Mammary epithelial cell (primary cell): ENCODE results near the gene TMEM178A.

ENCODE experiments used
- EZH2 ChIP-seq: IDR thresholded peaks from 2 replicates; pipeline ENCODE4 v1.6.1; 2012; ENCODE audit warnings: low read length, inconsistent platforms, borderline replicate concordance
- TF ChIP-seq, protein P1 (sequence below), 2 donors: IDR thresholded peaks in 1 of 2; conservative IDR thresholded peaks in 1 of 2; 2 replicates each; pipeline ENCODE4 v1.5.1; 2011 to 2012; ENCODE audit warnings: inconsistent platforms in 2 of 2, low read length in 2 of 2, mild to moderate bottlenecking in 2 of 2, control low read depth in 1 of 2, low read depth in 1 of 2; ENCODE audit not compliant: insufficient read depth in 1 of 2; ENCODE audit errors: extremely low read depth in 1 of 2

DNA sequence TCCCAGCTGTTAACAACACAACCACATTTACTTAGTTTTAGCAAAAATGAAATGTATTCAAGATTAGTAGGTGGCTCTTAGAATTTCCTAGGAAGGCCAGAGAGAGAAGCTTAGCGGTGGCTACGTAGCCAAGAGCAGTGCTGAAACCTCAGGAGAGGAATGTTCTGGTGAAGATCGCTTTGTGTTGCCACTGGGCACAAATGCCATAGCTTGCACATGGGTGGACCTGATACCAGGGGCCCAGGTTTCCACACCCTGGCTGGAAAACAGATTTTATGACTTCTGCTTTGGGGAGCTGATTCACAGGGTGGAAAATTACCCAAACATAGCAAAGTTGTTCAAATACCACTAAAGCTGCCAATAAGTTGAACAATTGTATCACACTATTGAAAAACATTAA lies 69.9 kb downstream of the TMEM178A start:
- TF ChIP-seq, protein P1, sequence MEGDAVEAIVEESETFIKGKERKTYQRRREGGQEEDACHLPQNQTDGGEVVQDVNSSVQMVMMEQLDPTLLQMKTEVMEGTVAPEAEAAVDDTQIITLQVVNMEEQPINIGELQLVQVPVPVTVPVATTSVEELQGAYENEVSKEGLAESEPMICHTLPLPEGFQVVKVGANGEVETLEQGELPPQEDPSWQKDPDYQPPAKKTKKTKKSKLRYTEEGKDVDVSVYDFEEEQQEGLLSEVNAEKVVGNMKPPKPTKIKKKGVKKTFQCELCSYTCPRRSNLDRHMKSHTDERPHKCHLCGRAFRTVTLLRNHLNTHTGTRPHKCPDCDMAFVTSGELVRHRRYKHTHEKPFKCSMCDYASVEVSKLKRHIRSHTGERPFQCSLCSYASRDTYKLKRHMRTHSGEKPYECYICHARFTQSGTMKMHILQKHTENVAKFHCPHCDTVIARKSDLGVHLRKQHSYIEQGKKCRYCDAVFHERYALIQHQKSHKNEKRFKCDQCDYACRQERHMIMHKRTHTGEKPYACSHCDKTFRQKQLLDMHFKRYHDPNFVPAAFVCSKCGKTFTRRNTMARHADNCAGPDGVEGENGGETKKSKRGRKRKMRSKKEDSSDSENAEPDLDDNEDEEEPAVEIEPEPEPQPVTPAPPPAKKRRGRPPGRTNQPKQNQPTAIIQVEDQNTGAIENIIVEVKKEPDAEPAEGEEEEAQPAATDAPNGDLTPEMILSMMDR (conservative IDR thresholded peaks at IDR 0.05 in 1 of 2, IDR thresholded peaks at IDR 0.05 in 1 of 2; ENCODE audit: extremely low read depth in 1 of 2, insufficient read depth in 1 of 2, low read depth in 1 of 2, low read length in 2 of 2): no peak
- TF ChIP-seq EZH2: no peak
